Measurements from ENCODE around the gene PRPH2. TPM values are rescaled to one million over a fixed set of nuclear protein-coding genes. Genes with fewer than 3 reads are reported as not detected.

Gene PRPH2
- total RNA-seq, 4 donors from 2014 or later, result 0.59 to 11.4 (median 3.6) TPM

DNA sequence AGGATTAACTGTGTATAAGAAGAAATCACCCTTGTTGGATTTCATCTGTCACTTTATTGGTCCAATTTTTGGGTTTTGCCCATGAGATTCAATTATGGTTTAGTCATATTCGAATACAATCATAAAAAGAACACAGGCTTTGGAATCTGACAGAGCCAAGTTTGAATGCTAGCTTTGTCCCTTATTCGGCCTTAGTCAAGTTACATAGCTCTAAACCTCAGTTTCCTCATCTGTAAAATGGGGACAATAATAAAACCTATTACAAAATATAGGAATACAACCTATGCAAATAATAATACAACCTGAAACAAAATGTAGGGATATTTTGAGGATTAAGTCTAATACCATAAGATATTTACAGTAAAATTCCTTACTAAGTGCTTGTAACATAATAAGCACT lies 57.7 kb downstream of the PRPH2 start:
- H3K4me3 ChIP-seq (replicated peaks in 1 of 3), result no peak overlapping the region
- no peaks in the 10 kb centered on the region for H3K27me3 ChIP-seq
- peaks cover 0 to 1% of the 10 kb centered on the region in 2 donors for H3K4me1 ChIP-seq
- H3K27ac ChIP-seq, result no peak overlapping the region
- DNase-seq, result no peak
- intact Hi-C loops (cut with DNase I), result loop anchor here (5.0 kb wide), 1 partner anchor 213 kb away; the partner anchor contains the start of gene RPL7L1
- no peaks in the 10 kb centered on the region for H3K9me3 ChIP-seq
- peaks cover 36 to 44% of the 10 kb centered on the region in 2 donors for H3K36me3 ChIP-seq
- no peak for TF ChIP-seq POLR2A (IDR thresholded peaks at IDR 0.05)
- no peak for TF ChIP-seq CTCF (IDR thresholded peaks at IDR 0.05)
- 93 to 95% methylated on average over 2 of the region's 2 CpGs for WGBS, 2 donors

- H3K4me1 ChIP-seq, result peaks cover 0 to 4% of the 10 kb centered on the region in 2 donors
- intact Hi-C loops (cut with DNase I), result loop anchor here (2.0 to 5.0 kb wide), 2 partner anchors 65 to 216 kb away; partner anchors contain the start of gene RPL7L1
- peak; percentile 51 to 97 (median 88) for TF ChIP-seq CTCF (IDR thresholded peaks at IDR 0.05)
- TF ChIP-seq POLR2A (IDR thresholded peaks at IDR 0.05), result no peak
- WGBS, 2 donors, result 0 to 1% methylated on average over 5 of the region's 5 CpGs
- H3K4me3 ChIP-seq (replicated peaks in 1 of 3), result no peak overlapping the region
- peak overlapping the region in 1 of 3 donors; percentile 29 for H3K27ac ChIP-seq
- peaks cover 37 to 50% of the 10 kb centered on the region in 2 donors for H3K36me3 ChIP-seq
- DNase-seq, result peak; percentile 84 to 89
- no peaks in the 10 kb centered on the region for H3K27me3 ChIP-seq
- no peaks in the 10 kb centered on the region for H3K9me3 ChIP-seq
Measured at GRCh38 chr6:42661540-42662153, 60.8 kb downstream of the PRPH2 start.

DNA sequence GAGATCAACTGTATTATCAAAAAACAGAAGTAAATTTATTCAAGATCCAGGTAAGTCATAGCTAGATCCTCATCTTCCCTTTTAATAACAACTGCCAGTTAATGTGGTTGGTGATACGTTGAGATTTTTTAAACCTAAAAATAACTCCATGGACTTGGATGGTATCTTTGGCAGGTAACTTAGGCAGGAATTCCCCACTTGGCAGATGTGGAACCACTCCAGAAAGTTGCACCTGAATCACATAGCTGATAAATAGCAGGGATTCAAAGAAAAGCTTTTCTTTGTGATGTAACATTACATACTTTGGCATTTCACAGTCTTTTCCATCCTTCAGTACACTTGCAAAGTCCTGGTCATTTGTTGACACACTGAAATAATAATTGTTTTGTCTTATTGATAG lies 62.6 kb downstream of the PRPH2 start:
- Histone ChIP-seq H3K27ac (no peak overlapping the region), H3K4me3 (replicated peaks in 1 of 3) (no peak overlapping the region), H3K27me3 (no peaks in the 10 kb centered on the region), H3K36me3 (peaks cover 26 to 44% of the 10 kb centered on the region in 2 donors), H3K9me3 (no peaks in the 10 kb centered on the region), H3K4me1 (peaks cover 0 to 4% of the 10 kb centered on the region in 2 donors)
- TF ChIP-seq CTCF (IDR thresholded peaks at IDR 0.05), result no peak
- TF ChIP-seq POLR2A (IDR thresholded peaks at IDR 0.05), result no peak
- peak; percentile 16 to 60 for DNase-seq
- intact Hi-C loops (cut with DNase I), result loop anchor here (2.0 to 5.0 kb wide), 2 partner anchors 67 to 217 kb away; partner anchors contain the start of gene RPL7L1
- 10 to 26% methylated on average over 1 of the region's 1 CpG for WGBS, 2 donors

- no peak for DNase-seq
- WGBS, 2 donors, result 92 to 96% methylated on average over 5 of the region's 5 CpGs
- H3K36me3 ChIP-seq, result peaks cover 34 to 46% of the 10 kb centered on the region in 2 donors
Measured at GRCh38 chr6:42653851-42654250, 68.5 kb downstream of the PRPH2 start.

More at GRCh38 chr6:42653851-42654250, 68.5 kb downstream of the PRPH2 start:
- H3K9me3 ChIP-seq, result no peaks in the 10 kb centered on the region
- no peaks in the 10 kb centered on the region for H3K4me1 ChIP-seq
- H3K27ac ChIP-seq, result no peak overlapping the region
- H3K27me3 ChIP-seq, result no peaks in the 10 kb centered on the region
- H3K4me3 ChIP-seq (replicated peaks in 1 of 3), result no peak overlapping the region
- intact Hi-C loops (cut with DNase I), result no loop called here
- TF ChIP-seq POLR2A (IDR thresholded peaks at IDR 0.05) (no peak), CTCF (IDR thresholded peaks at IDR 0.05) (no peak)

Measured in thyroid gland (tissue), 4 donors.